Peyer's patch (tissue), 4 donors: Measurements from ENCODE around the gene CHIA.

Source experiments
- POLR2A ChIP-seq, 2 donors: fragments of 450-650 bp; IDR thresholded peaks; one replicate each; pipeline ENCODE4 v1.5.1; 2017; ENCODE audit warnings: antibody characterized with exemption in 2 of 2, mild to moderate bottlenecking in 2 of 2, moderate library complexity in 2 of 2
- TF ChIP-seq, protein P1 (sequence below), 6 experiments: fragments of 450-650 bp in 4 of 6; fragments of 200-600 bp in 2 of 6; sonication (generic) in 1 of 6; IDR thresholded peaks; one replicate each; pipeline ENCODE4 v1.5.1; 2017 to 2019; ENCODE audit warnings: antibody characterized with exemption in 6 of 6, mild to moderate bottlenecking in 3 of 6, moderate library complexity in 1 of 6

DNA sequence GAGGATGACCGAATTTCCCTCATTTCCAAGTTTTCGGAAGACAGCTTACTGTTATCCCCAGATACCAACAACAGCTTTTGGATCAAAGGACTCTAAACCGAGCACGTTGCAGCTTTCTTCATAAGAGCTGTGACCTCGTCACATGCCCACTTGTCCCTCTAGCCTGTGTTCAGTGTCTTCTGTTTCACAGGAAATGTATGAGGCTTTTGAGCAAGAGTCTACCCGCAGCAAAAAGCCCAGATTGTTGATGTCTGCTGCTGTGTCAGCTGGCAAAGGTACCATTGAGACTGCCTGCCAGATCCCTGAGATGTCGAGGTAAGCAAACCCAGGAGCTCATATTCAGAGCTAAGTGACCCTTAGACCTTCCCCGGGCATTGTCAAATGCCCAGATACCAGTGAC, 39.1 kb upstream of the CHIA start:
- no peak for TF ChIP-seq POLR2A (IDR thresholded peaks at IDR 0.05)
- TF ChIP-seq, protein P1, sequence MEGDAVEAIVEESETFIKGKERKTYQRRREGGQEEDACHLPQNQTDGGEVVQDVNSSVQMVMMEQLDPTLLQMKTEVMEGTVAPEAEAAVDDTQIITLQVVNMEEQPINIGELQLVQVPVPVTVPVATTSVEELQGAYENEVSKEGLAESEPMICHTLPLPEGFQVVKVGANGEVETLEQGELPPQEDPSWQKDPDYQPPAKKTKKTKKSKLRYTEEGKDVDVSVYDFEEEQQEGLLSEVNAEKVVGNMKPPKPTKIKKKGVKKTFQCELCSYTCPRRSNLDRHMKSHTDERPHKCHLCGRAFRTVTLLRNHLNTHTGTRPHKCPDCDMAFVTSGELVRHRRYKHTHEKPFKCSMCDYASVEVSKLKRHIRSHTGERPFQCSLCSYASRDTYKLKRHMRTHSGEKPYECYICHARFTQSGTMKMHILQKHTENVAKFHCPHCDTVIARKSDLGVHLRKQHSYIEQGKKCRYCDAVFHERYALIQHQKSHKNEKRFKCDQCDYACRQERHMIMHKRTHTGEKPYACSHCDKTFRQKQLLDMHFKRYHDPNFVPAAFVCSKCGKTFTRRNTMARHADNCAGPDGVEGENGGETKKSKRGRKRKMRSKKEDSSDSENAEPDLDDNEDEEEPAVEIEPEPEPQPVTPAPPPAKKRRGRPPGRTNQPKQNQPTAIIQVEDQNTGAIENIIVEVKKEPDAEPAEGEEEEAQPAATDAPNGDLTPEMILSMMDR (IDR thresholded peaks at IDR 0.05), result no peak
